Skin epidermis (tissue), 12 donors: ENCODE data around the gene WDR82.

Experiments
- H3K27ac ChIP-seq, 21 experiments: fragments of 200-600 bp; sonication (generic) in 11 of 21; one replicate each; pipeline ENCODE4 v1.5.0; 2020; ENCODE audit warnings: mild to moderate bottlenecking in 3 of 21, inconsistent platforms in 2 of 21, moderate library complexity in 2 of 21
- H3K4me3 ChIP-seq, 7 experiments: fragments of 200-600 bp; sonication (generic) in 2 of 7; one replicate each; pipeline ENCODE4 v1.5.0; 2020; ENCODE audit warnings: inconsistent platforms in 2 of 7, mild to moderate bottlenecking in 2 of 7, moderate library complexity in 1 of 7

The WDR82 gene

DNA sequence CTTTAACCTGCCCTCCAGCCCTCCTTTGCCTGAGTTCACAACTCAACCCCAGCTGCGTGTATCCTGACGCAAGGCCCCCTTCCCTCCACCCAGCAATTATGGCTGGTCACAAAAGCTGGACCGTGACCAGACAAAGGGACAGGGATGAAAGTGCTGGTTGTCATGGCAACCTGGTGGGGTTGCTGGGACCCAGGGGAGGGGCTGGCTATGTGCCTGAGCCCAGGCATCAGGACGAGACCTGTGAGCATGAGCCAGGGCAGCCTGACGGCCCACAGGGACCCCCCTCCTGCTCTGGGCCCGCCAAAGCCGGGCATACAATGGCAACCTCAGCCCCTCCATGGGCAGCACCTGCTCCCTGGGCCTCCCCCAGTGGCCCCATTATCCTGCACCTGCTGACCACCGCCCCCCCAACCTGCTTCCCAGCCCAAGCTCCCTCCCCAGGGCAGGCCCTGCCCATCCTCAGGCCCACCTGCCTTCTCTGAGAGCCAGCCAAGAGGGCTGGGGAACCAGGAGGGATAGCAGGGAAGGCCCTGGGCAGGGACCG, 33.2 kb upstream of the WDR82 start:
- Histone ChIP-seq H3K27ac (no peak overlapping the region), H3K4me3 (no peak overlapping the region)

DNA sequence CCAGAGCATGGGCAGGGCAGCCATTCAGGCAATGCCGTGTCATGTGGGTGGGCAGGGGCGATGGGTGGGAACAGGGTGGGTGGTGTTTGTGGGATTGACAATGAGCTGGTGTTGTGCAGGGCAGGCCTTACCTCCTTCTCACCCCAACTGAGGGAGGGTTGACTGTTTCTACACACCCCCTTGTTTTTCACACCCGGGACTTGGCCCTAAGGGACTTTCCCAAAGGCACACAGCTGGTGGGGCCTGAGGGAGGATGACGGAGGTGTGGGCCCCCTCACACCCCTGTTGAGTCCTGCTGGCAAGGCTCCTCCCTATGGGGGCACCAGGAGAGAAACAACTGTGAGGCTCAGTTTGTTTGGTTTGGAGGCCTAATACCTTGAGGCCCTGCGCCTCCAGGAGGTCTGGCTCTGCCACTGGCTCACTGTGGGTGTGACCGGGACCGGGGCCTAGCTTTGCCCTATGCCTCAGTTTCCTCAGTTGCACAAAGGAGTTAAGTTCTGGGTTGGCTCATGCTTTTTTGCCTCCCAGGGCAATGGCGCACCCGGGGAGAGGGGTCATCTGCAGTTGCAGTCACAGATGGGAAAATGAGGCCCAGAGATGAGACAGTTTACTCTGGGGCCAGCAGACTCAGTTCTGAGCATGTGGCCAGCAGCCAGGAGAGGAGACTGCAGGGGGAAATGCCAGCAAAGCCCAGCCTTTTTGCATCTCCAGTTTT, 32.6 kb upstream of the WDR82 start:
- H3K27ac ChIP-seq, result no peak overlapping the region

DNA sequence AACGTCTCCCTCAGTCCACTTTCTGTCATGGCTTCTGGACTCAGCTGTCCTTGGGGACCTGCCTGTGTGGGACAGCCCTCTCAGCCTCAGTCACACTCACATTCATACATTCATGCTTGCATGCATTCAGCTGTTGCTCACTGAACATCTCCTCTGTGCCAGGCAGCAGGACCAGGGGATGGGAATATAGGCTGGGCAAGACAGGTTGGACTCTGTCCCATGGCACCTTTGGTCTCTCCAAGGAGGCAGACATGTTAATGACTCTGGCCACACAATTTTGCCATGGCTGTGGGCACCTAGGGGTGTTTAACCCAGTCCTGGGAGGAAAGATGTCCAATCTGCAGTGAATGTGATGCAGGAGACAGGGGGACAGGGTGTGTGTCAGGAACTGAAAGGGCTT, 29.9 kb upstream of the WDR82 start:
- no peak overlapping the region for H3K27ac ChIP-seq
- no peak overlapping the region for H3K4me3 ChIP-seq

More for the DNA sequence above, 32.6 kb upstream of the WDR82 start:
- no peak overlapping the region for H3K4me3 ChIP-seq

DNA sequence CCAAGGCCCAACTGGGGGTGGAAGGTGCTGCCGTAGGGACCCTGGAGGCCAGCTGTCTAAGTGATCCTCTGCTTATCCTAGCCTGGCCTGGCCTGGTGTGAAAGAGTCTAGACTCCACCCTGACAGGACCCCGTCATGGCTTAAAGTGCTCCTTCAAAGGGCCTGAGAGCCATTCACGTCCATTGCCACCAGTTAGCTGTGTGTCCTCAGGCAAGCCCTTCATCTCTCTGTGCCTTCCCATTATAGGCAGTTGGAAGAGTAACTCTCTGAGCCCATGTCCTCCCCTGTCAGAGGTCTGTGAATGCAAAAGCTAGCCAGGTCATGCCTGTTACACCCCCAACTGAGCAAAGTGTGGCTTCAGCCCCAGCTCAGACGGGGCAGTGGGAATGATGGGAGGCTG, 28.5 kb upstream of the WDR82 start:
- Histone ChIP-seq H3K4me3 (no peak overlapping the region), H3K27ac (no peak overlapping the region)

DNA sequence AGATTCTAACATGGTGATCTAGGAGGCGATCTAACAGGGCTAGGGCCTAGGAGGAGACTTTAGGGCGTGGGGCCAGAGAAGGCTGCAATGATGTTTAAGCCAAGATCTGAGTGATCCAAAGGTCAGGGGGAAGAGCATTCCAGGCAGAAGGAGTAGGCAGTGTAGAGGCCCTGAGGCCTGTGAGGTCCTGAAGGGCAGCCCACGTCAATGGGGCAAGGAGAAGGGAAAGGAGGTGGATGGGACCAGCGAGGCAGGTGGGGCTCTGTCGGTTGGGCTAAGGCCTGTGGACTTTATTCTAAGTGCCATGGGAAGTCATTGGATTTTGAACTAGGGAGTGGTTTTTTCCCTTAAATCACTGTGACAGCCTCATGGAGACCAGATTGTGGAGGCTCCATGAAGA, 27.5 kb upstream of the WDR82 start:
- no peak overlapping the region for H3K4me3 ChIP-seq

DNA sequence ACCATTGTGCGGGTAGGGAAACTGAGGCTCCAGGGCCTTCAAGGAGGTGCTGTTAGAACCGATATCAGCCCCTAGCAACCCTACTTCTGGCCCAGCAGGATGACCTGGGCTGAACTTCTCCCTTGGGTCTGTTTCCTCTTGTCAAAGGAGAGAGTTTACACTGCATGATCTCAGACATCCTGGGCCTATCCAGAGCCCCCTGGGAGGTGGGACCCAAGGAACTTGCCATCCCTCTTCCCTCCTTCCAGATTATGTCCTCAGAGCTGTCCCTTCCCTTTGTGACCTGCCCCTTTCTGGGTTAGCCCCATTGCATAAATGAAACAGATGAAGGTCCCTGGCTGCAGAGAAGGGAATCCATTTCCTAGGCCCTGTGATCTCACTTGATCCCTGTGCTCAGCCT, 25.4 kb upstream of the WDR82 start:
- Histone ChIP-seq H3K27ac (no peak overlapping the region), H3K4me3 (no peak overlapping the region)

More for the DNA sequence above, 27.5 kb upstream of the WDR82 start:
- no peak overlapping the region for H3K27ac ChIP-seq

DNA sequence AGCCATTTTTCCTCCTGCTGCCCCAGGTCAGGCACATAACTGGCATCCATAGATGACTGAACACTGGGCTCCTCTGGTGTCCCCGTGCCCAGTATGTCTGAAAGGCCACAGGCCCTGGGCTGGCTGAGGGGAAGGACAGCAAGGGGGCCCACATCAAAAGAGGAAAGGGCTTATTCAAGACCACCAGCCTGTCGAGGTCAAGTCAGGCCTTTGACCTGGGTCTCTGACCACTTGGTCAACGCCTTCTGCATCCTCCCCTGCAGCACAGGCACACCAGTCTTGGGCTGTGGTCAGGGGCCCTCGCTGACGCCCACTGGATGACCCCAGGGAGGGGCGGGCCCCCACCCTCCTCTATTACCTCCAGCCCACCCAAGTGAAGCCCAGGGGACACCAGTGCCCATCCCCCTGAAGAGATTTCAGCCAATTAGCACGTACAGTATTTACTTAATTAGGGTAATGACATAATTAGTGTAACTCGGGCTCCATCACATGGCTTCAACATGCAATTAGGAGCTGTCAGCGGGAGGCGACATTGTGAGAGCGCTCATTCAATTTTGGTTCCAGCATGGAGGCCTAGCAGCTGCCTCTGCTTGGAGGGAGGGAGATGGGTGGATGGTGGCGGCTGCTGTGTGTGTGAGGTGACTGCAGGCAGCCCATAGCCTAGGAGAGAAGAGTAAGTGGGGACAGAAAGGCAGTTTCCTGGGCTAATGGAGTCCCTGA, 24.1 kb upstream of the WDR82 start:
- Histone ChIP-seq H3K27ac (no peak overlapping the region), H3K4me3 (no peak overlapping the region)

DNA sequence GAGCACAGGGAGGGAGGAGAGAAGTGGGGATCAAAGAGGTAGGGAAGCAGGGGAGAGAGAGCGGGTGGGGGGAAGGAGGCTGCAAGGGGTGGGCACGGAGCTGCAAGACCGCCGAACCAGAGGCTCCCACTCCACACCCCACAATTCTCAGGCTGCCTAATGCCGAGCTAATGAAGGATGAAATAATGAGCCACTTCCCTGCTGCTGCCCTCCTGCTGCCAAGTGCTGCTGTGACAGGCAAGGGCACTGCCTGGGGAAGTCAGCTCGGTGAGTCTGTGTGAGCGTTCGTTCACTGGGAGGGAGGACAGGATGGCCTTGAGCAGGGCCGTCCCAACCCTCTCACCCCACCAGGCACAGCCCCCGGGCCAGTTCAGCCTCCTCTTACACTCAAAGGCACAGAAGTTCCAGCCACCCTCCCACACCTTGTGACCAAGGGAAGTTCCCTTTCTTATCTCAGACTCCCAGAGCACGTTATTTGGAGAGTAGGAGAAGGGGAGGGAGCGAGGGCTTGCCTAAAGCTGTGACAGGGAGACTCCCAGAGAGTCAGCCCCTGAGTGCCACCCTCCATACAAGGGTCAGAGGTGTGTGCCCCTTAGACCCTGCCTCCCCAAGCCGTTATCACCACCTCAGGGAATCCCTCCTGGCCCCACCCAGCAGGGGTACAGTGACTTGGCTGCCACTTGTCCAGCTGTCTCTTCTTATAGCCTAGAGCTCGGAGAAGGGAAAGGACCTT, 21.6 kb upstream of the WDR82 start:
- no peak overlapping the region for H3K27ac ChIP-seq
- no peak overlapping the region for H3K4me3 ChIP-seq

DNA sequence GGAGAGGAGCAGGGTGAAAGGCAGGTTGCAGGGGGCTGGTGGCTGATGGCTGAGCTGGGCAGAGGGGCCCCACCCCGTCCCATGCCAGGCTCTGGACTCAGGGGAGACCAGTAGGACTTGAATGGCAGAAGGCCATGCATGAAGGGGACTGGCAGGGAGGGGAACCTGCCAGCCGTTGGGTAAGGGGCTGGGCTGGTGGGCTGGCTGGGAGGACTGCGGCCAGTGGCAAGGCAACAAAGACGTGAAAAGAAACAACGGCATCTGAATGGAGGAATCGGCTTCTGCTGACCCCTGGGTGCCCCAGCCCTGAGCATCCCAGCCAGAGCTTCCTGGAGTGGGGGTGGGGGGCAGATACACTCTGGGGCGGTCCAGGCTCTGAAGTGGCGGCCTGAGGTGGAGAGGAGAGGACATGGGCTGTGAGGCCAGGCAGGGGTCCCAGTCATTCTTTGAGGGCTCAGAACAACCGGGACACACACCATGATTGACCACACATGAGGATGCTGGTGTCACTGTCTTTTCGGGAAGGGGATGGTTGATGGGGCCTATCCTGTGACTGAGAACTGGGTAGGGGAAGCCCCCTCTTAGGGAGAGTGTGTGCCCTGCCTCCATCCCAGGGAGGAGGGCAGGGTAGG, 20.9 kb upstream of the WDR82 start:
- Histone ChIP-seq H3K4me3 (no peak overlapping the region), H3K27ac (no peak overlapping the region)

DNA sequence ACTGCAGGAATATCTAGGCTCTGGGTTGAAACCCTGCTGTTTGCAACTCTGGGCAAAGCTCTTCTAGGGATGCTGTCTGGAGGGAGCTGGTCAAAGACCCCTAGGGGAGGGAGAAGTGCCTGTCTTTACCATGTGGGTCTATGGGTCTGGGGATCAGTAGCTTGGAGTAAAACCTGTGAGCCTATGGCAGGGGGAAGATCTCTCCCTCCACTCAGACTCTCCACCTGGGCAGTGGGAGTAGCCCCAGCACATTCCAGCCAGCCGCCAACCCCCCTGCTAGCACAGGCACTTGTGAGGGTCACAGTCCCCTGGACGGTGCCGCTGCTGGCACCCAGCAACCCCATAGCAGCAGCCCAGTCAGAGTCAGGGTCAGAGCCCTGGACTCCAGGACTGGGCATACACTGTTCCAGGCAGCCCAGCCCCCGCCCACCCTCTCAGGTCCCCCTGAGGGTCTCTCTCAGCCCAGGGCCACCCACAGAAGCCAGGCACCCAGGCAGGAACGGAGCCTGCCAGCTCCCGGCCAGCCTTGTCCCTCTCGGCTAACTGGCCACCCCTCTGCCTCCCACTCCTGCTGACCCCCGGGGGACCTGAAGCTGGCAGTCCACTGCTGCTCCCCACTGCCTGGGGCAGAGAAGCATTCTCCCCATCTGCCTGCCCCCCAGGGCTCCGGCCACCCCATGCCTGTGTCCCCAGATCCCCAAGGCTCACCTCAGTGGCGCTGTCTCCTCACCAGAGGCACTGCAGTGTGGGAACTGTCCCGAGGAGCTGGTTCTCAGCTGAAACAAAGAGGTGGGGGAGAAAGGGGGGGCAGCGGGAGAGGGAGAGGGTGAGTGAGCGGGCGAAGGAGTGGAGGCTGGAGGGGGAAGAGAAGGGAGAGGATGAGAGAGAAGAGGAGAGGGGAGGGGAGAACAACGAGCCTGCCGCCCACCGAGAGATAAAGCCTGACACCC, 20.0 kb upstream of the WDR82 start:
- Histone ChIP-seq H3K4me3 (no peak overlapping the region), H3K27ac (no peak overlapping the region)

DNA sequence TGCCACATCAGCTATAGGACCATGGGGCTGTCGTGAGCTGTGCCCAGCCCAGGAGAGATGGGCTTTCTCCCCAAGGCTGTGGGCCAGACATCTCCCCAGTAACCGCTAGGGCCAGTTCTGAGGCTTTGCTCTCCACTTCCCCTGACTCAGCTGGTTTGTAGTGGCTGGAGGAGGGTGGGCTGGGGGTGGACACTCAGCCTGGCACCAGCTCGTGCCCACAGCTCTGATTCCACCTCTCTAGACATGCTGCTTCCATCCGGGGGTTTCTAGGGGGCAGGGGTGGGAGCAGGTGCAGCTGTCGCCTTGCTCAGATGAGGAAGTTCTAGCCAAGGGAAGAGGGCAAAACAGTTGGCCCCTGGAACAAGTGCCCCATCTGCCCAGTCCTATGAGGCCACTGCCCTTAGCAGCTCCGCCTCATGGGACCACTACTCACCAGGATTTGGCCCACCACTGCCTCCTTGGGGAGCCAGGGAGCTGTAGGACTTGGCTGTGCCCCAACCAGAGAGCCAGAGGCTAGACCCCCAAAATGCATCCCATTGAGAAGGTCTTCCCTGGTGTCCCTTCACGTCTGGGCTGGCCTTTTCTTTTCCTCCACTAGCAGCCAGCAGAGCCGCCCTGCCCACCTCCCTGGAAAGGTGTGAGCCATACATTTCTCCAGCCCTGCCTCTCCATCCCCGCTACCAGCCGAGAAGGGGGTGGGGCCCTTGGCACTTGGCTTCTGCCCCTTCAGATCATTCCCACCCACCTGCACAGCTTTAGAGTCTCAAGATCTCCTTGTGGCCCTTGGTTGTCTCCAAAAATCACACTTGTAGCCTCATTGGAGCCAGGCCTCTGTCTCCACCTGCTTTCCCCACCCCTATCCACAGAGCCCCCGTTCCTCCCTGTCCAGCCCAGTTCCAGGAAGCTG, 19.0 kb upstream of the WDR82 start:
- Histone ChIP-seq H3K27ac (no peak overlapping the region), H3K4me3 (no peak overlapping the region)

DNA sequence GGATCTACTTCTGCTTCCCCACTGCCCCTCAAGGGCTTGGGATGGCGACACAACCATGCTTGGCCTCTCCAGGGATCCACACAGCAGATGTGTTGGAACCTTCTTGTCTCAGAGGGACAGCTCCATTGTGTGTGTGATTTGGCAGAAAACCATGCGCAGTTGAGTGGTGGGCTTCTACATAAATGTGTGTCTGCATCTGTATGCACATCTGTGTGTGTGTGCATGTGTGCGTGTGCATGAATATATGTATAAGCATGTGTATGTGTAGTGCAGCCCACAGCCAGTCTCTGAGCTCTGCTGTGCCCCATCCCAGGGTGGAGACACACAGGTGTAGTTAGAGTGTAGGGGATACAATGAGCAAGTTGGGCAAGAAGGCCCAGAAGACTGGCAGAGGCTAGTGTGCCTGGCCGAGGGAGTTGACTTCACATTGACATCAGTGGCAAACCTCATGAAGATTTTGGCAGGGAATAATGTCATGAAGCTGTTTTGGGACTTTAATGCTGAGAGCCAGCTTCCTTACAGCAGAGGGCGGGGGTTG, 17.3 kb upstream of the WDR82 start:
- Histone ChIP-seq H3K27ac (no peak overlapping the region), H3K4me3 (no peak overlapping the region)

DNA sequence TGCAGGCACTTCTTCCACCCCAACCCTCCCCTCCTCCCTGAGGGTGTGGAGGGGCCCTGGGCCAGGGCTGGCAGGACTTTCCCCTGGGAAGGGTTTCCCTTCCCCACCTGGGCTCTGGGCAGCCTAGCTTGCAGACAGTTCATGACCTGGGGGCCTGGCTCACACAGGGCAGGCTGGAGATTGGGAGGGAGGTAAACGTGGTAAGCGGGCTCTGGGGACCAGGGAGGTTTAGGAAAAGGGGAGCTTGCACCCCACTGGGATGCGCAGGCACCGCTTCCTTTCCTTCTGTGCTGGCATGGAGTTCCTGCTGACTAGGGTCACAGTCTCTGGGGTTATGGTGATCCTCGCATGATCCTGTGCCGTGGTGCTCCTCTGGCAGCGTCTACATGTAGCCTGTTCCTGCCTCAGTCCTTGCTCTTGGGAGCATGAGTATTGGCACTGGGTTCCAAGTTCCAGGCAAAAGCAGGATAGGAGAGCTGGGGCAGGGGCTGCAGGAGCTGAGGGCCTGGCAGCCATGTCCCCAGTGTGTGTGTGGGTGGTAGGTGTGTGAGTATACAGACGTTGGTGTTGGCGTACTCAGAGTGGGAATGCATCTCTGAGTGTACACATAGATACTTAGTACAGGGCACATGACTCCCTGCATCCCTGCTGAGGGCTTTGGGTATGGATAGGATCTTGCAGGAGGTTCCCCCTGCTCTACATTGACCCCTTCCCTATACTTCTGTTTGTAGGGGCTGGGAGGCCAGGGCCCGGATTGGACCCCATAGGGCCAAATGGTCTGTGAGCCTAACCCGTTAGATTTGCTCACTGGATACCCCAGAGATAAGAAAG, 16.1 kb upstream of the WDR82 start:
- Histone ChIP-seq H3K4me3 (no peak overlapping the region), H3K27ac (no peak overlapping the region)

DNA sequence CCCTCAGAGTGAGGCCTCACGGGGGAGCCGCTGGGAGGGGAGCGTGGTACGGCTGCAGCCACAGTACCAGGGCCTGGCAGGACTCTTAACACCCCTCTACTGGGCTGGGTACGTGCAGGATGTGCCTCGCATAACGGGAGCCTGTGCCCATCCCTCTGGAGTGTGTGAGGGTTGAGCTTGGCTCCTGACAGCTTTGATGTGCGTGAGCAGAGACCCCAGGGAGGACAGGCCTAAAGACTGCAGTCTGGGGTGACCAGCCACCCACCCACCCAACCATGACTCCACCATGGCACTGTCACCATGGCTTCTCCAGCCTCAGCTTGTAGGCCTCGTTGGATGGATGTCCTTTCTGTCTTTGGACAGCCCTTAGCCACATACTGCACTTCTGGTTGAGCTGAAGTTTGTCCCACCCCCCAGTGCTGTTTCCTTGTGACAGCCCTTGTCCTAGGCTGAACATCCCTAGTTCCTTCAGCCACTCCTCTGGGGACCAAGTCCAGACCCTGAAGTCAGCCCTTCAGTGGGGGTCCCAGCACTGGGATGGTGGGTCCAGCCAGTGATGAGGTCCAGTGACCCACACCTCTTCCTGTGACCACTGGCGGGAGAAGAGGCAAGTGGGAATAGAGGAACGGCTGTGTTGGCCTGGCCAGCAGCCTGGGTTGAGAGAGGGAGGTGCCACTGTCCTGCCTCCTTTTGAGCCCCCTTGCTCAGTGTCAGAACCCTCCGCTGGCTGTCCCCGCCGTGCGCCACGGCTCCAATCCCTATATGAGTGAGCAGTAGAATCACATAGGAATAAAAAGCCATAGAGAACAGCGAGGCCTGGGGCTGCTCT, 15.3 kb upstream of the WDR82 start:
- no peak overlapping the region for H3K4me3 ChIP-seq
- no peak overlapping the region for H3K27ac ChIP-seq

DNA sequence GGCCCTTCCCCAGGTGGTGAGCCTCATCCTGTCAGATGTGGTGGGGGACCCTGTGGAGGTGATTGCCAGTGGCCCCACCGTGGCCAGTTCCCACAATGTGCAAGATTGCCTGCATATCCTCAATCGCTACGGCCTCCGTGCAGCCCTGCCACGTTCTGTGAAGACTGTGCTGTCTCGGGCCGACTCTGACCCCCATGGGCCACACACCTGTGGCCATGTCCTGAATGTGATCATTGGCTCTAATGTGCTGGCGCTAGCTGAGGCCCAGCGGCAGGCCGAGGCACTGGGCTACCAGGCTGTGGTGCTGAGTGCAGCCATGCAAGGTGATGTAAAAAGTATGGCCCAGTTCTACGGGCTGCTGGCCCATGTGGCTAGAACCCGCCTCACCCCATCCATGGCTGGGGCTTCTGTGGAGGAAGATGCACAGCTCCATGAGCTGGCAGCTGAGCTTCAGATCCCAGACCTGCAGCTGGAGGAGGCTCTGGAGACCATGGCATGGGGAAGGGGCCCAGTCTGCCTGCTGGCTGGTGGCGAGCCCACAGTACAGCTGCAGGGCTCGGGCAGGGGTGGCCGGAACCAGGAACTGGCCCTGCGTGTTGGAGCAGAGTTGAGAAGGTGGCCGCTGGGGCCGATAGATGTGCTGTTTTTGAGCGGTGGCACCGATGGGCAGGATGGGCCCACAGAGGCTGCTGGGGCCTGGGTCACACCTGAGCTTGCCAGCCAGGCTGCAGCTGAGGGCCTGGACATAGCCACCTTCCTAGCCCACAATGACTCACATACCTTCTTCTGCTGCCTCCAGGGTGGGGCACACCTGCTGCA, 14.0 kb upstream of the WDR82 start:
- no peak overlapping the region for H3K27ac ChIP-seq
- H3K4me3 ChIP-seq, result no peak overlapping the region
